Mucosa of gallbladder (tissue), 1 donor: ENCODE measurements around the gene DNM2. TPM values are rescaled to one million over a fixed set of nuclear protein-coding genes. Genes with fewer than 3 reads are reported as not detected.
"Not testable (repeated sequence)": the region's sequence is repeated elsewhere in the genome, so short reads cannot be mapped to it uniquely, and the experiment has no call there.

Experiments used
- DNase-seq: peaks from one replicate; pipeline ENCODE4 v3.0.0-alpha.2; 2020; ENCODE audit warnings: low spot score
- total RNA-seq: library from RNA; stranded (reverse); gene quantifications from one replicate; pipeline ENCODE4 v1.2.1, GENCODE V29; 2021
- donor health status: DM: no; HTN: no; CAD: no.

The DNM2 gene
- total RNA-seq, 1 donor from 2014 or later, result 227 TPM

DNA sequence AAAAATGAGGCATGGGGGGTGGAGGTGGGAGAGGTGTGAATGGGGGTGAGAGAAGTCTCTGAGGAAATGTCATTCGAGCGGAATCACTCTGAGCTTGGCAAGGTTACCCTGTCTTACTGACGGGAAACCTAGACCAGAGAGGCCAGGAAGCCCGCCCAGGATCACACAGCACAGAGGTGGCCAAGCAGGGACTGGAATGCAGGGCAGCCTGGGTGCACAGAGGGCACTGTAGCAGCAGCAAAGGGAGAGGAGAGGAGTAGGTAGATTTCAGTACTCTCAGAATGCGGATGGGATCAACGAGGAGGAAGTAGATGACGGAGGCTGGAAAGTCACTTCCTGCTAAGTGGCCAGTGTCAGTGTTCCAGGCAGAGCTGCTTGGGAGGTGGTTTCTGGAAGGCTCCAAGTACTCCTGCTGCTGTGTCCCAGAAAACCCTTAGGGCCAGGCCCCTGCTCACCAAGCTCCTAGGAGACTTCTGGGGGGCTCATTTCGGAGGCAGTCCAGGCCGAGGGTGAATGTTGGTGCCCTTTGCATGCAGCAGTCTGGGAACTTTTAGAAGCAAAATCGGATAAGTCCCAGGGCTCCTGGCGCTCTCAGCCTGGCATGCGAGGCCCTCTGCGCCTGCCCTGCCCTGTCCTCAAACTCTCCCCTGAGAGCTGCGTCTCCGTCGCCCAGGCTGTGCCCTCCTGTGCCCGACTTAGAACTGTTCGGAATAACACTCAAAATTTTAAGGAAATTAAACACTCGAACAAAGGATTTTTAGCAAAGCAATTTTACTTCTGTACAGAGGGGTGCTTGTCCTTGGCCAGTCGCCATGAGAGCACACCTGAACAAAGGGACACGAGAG is 33.5 kb downstream of the DNM2 start:
- peak; percentile 57 for DNase-seq

GRCh38 chr19:10752237-10752912 is 34.5 kb downstream of the DNM2 start:
- DNase-seq, result no peak

- no peak for DNase-seq
These were observed 35.2 kb downstream of the DNM2 start for GRCh38 chr19:10752913-10753704.

DNA sequence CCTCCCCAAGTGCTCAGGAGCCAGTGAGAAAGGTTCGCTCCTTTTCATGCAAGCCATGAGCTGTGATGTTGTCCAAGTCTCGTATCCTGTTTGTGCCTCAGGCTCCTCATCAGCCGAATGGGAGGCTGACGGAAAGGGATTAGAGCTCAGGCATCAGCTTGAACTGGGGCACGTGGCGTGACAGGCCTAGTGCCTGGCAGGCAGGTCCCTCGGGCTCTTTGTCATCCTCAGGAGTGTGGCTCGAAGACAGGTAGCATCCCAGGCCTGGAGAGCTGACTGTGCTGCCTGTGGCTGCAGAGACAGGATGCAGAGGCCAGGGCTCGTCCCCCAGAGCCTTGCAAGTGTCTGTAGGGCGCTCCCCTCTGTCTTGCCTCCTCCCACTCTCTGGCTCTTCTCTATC is 38.5 kb downstream of the DNM2 start:
- no peak for DNase-seq

- no peak for DNase-seq
These were observed 38.9 kb downstream of the DNM2 start for GRCh38 chr19:10756791-10757190.

DNA sequence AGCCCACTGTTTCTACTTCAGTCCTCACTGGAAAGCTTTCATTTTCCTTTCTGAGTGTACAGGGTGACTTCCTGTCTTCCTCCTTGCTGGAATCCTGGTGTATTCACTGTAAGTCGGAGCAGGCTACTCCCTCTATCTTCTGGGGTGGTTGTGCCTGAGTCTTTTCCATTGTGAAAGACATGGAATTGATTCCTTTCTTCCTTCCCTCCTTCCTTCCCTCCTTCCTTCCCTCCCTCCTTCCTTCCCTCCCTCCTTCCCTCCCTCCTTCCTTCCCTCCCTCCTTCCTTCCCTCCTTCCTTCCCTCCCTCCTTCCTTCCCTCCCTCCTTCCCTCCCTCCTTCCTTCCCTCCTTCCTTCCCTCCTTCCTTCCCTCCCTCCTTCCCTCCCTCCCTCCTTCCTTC is 40.2 kb downstream of the DNM2 start:
- DNase-seq, result not testable (repeated sequence)

DNA sequence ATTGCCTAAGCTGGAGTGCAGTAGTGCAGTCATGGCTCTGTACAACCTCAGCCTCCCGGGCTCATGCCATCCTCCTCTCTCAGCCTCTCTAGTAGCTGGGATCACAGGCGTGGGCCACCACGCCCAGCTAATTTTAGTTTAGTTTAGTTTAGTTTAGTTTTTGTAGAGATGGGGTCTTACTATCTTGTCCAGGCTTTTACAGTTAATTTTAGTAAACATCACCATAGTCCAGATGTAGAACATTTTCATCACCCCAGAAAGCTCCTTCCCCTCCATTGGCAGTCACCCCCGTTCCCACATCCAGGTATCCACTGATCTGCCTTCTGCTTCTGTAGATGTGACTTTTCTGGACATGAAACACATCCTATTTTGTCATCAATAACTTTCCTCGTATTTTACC is 41.1 kb downstream of the DNM2 start:
- DNase-seq, result no peak

DNA sequence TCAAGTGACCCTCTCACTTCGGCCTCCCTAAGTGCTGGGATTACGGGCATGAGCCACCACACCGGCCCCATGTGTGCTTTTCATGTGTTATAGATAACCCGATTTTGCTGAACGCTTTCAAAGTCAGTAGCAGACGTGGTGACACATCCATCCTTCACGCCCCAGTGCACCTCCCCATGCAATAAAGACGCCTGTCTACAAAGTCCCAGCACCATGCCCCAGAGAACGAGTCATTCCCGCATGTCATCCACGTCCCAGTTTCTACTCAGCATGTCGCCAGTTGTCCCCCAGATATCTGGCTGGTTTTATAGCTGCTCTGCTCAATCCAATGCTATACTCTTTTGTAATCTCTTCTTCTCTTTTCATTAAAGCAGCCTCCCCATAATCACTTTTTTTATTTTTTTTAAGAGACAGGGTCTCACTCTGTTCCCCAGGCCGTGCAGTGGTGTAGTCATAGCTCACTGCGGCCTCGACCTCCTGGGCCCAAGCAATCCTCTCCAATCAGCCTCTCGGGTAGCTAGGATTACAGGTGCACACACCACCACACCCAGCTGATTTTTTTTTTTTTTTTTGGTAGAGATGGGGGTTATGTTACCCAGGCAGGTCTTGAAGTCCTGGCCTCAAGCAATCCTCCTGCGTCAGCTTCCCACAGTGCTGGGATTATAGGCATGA is 42.5 kb downstream of the DNM2 start:
- DNase-seq, result no peak

DNA sequence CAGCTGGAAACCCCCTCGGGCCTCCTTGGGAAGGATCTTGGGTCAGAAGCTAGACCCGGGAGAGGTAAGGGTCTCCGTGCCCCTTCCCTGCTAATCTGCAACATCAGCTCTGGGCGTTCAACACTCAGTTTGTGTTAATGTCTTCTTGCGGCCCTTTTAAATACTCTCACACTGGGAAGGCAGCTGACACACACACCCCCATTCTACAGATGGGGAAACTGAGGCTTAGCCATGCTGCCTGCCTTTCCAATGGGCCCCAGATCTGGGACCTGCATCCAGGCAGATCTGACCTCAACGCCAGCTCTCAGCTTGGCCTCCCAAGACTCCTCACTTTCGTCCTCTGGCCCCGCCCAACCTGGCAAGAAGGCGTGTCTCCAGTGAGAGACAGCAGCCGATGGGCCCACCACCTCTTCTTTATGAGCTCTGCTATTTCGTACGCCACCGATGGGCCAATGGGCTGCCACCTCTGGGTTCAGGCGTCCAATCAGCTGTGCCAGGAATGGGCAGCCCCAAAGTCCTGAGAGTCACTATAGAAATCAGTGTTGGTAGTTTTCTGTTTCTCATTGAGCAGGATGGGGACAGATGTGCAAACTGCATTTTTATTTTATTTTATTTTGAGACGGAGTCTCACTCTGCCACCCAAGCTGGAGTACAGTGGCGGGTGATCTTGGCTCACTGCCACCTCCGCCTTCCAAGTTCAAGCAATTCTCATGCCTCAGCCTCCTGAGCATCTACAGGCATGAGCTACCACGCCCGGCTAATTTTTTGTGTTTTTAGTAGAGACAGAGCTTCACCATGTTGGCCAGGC is 43.8 kb downstream of the DNM2 start:
- no peak for DNase-seq

GRCh38 chr19:10762656-10763055 is 44.8 kb downstream of the DNM2 start:
- DNase-seq, result no peak

- DNase-seq, result no peak
These were observed 45.5 kb downstream of the DNM2 start for GRCh38 chr19:10763411-10763810.

DNA sequence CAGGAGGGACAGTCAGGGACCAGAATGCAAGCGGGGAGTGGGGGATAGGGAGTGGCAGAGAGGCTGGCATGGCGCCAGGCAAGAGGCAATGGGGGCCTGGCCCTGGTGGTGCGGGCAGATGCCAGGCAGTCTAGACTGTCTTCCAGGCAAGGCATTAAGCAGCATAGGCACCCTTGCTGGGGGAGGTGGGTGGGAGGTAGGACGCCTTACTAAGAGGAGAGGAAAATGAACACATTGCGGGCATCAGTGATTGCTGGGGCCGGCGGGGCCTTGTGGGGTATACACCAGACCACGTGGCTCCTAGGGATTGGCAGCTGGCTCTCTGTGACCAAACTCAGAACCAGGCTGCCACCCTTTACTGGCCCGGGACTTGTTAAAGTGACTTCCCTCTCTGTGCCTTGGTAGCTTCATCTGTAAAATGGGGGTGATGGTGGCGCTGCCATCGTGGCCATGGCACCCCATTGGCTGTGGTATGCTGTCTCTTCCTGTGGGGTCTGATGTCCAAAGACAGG is 46.0 kb downstream of the DNM2 start:
- DNase-seq, result no peak

DNA sequence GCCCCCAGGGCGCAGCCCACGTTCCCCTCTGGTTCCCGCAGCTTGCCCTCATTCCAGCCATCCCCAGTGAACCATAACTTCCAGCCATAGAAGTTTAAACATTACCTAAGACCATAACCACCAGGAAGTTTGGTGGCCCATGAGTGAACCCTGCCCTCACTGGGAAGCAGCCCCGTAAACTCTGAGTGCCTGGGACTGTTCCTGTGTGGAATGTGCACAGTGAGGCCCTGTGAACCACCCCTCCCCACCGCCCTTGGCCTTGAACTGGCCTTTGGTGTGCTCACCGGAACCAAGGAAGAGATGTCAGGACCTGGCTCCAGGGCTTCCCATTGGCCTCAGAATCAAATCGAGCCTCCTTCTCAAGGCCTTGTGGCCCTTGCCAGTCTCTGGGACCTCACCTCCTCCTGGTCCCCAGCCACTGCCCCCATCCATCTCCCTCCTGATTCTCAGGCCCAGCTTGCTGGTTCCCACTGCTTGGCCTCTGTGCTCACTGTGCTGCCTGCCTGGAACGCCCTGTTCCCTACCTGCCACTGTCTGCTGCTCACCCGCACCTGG is 46.5 kb downstream of the DNM2 start:
- DNase-seq, result peak; percentile 60

DNA sequence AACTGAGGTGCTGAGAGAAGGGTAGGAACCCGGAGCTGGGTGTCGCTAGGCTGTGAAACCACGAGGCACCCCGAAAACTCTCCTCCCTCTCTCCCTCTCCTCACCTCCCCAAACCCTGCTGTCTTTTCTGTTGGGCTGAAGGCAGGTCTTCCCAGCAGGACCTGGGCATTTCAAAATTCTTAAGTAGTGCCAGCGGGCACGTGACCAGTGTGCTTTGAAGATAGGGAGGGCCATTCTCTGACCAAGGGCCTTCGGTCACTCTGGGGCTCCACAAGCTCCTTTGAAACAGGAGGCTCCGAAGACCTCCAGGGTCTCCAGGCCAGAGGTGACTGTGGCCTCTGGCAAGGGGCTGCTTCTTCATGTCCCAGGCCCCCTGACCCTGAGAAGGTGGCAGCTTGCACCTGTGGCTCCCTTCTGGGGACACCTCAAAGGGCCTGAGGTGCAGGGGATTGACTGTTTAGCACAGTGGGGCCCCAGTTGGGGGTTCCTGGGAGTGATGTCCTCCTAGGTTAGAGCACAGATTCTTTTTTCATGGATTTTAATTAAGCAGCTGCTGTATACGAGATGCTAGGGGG is 48.3 kb downstream of the DNM2 start:
- no peak for DNase-seq

- DNase-seq, result no peak
These were observed 48.9 kb downstream of the DNM2 start for GRCh38 chr19:10766671-10767201.

- DNase-seq, result no peak
These were observed 49.8 kb downstream of the DNM2 start for GRCh38 chr19:10767726-10768125.

GRCh38 chr19:10768369-10768768 is 50.5 kb downstream of the DNM2 start:
- DNase-seq, result no peak

DNA sequence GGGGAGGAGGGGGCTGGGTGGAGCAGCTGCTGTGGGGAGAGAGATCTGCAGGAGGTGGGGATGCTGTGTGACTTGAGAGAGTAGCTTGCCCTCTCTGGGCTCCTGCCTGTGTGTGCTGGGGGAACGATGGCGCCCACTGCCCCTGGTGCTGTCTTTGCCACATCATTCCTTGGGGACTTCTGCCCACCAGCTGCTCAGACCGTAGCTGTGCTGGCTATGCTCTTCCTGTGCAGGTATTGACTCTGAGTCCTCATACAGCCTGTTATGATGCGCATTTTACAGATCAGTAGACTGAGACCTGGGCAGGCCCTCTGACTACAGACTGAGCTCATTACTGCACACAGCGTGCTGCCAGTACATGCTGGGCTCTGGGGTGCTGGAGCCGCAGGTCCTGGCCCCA is 51.1 kb downstream of the DNM2 start:
- DNase-seq, result no peak

- peak; percentile 52 for DNase-seq
These were observed 51.9 kb downstream of the DNM2 start for GRCh38 chr19:10769533-10770491.
